A549 (cell line): Measurements from ENCODE around the gene CA7. TPM values are rescaled to one million over a fixed set of nuclear protein-coding genes. Genes with fewer than 3 reads are reported as not detected.

Experiments used
- ATAC-seq, 2 experiments: fragments of 200-7000 bp in 1 of 2; fragments of >200 bp in 1 of 2; cut with Nextera tagmentation in 1 of 2; cut with Tn5 transposase in 1 of 2; 3 replicates each; pipeline versions ENCODE4 v1.8.0 to v1.9.1; 2018 to 2020; ENCODE audit warnings: mild to moderate bottlenecking in 1 of 2, moderate library complexity in 1 of 2
- CTCF ChIA-PET: fragments of 300-600 bp; sonication (Branson Sonifier 250); formaldehyde crosslinking; extraction: SDS; loops from one replicate; lab custom pipeline; 2021; ENCODE audit warnings: antibody characterized with exemption, inconsistent platforms; lab: Yijun Ruan, JAX
- POLR2A ChIA-PET: fragments of 350-600 bp; formaldehyde crosslinking; extraction: SDS; loops from one replicate; lab custom pipeline; 2021; ENCODE audit warnings: antibody characterized with exemption, inconsistent platforms; lab: Yijun Ruan, JAX
- DNase-seq, 2 experiments: peaks; one replicate each; pipeline versions ENCODE4 v3.0.0 to v3.0.0-alpha.2; 2011 to 2016; ENCODE audit warnings: low read depth in 1 of 2, low spot score in 1 of 2
- FAIRE-seq: peaks from 2 replicates; lab custom pipeline; 2011; peaks lifted over from hg19 to GRCh38; lab: Jason Lieb, UNC
- H3K27ac ChIP-seq, 2 experiments: fragments of >200 bp; sonication (Bioruptor Twin); formaldehyde crosslinking; 3 replicates each; pipeline ENCODE4 v1.5.1; 2016 to 2017
- H3K4me1 ChIP-seq: fragments of >200 bp; sonication (Bioruptor Twin); formaldehyde crosslinking; 3 replicates; pipeline ENCODE4 v1.6.1; 2016
- H3K4me2 ChIP-seq: fragments of >200 bp; sonication (Bioruptor Twin); formaldehyde crosslinking; 3 replicates; pipeline ENCODE4 v1.6.1; 2016
- H3K4me3 ChIP-seq: fragments of >200 bp; sonication (Bioruptor Twin); formaldehyde crosslinking; 3 replicates; pipeline ENCODE4 v1.5.1; 2016
- H3K9me3 ChIP-seq: fragments of >200 bp; sonication (Bioruptor Twin); formaldehyde crosslinking; 3 replicates; pipeline ENCODE4 v1.6.1; 2016
- ATOH8 ChIP-seq: fragments of 250-450 bp; sonication (Bioruptor Pico); IDR thresholded peaks from 2 replicates; pipeline ENCODE4 v1.5.0; 2020; ENCODE audit warnings: low read depth, mild to moderate bottlenecking, moderate library complexity
- BHLHE40 ChIP-seq: IDR thresholded peaks from 2 replicates; pipeline ENCODE4 v1.6.1; 2012; ENCODE audit warnings: low read depth, low read length, inconsistent platforms
- CBX8 ChIP-seq: fragments of 200-600 bp; sonication (generic); IDR thresholded peaks from 2 replicates; pipeline ENCODE4 v1.6.1; 2016
- ELK1 ChIP-seq: fragments of 150-350 bp; IDR thresholded peaks from 2 replicates; pipeline ENCODE4 v1.6.1; 2014; ENCODE audit warnings: low read depth, mild to moderate bottlenecking, low read length
- ESRRA ChIP-seq: fragments of 150-350 bp; IDR thresholded peaks from 2 replicates; pipeline ENCODE4 v1.6.1; 2014; ENCODE audit warnings: mild to moderate bottlenecking, low read length, borderline replicate concordance
- FOXS1 ChIP-seq: fragments of 250-450 bp; sonication (Bioruptor Pico); IDR thresholded peaks from 2 replicates; pipeline ENCODE4 v1.5.0; 2020; ENCODE audit warnings: mild to moderate bottlenecking, moderate library complexity
- MAFK ChIP-seq: fragments of 450-650 bp; IDR thresholded peaks from 2 replicates; pipeline ENCODE4 v1.6.1; 2014; ENCODE audit not compliant: partially characterized antibody
- MAZ ChIP-seq: fragments of 150-350 bp; IDR thresholded peaks from 2 replicates; pipeline ENCODE4 v1.6.1; 2014; ENCODE audit warnings: antibody characterized with exemption, low read depth, low read length, borderline replicate concordance
- NPAS2 ChIP-seq: fragments of 250-450 bp; sonication (Bioruptor Pico); IDR thresholded peaks from 2 replicates; pipeline ENCODE4 v1.8.0; 2022; ENCODE audit warnings: mild to moderate bottlenecking, moderate library complexity, borderline replicate concordance
- POLR2AphosphoS2 ChIP-seq: conservative IDR thresholded peaks from 2 replicates; pipeline ENCODE4 v1.6.1; 2012; ENCODE audit warnings: low read length, improper control_type of control experiment, inconsistent platforms
- RAD21 ChIP-seq, 2 experiments: fragments of >200 bp in 1 of 2; sonication (Bioruptor Twin) in 1 of 2; formaldehyde crosslinking in 1 of 2; IDR thresholded peaks in 1 of 2; conservative IDR thresholded peaks in 1 of 2; 2 replicates in 1 of 2; 3 replicates in 1 of 2; pipeline ENCODE4 v1.6.1; 2012 to 2018; ENCODE audit warnings: inconsistent platforms in 1 of 2
- ZFP36 ChIP-seq: fragments of 450-650 bp; IDR thresholded peaks from 2 replicates; pipeline ENCODE4 v1.6.1; 2014; ENCODE audit warnings: borderline replicate concordance; ENCODE audit not compliant: partially characterized antibody
- WGBS: methylation state at CpG from one replicate; pipeline ENCODE4 v1.1.6; 2017; ENCODE audit errors: missing lambda C conversion rate; 5-methylcytosine and 5-hydroxymethylcytosine counted together
- polyA plus RNA-seq, 4 experiments: library from polyadenylated mRNA; depleted of rRNA in 3 of 4; stranded (reverse); fragments of >200 nt; fragmentation: RNase III in 1 of 4; extraction: RNeasy Plus Mini Kit Qiagen cat#74134 plus additional on column Dnase treatment in 1 of 4; gene quantifications; 2 replicates in 3 of 4; 3 replicates in 1 of 4; pipeline ENCODE4 v1.2.3, GENCODE V29; 2011 to 2017
- TF ChIP-seq, protein P1 (sequence below): fragments of 200-600 bp; sonication (generic); IDR thresholded peaks from 2 replicates; pipeline ENCODE4 v1.6.1; 2016; ENCODE audit warnings: antibody characterized with exemption, mild to moderate bottlenecking, moderate library complexity

CA7 gene
- polyA plus RNA-seq, 2 of the 4 experiments (the other 2 are of a cell fraction), result not detected

DNA sequence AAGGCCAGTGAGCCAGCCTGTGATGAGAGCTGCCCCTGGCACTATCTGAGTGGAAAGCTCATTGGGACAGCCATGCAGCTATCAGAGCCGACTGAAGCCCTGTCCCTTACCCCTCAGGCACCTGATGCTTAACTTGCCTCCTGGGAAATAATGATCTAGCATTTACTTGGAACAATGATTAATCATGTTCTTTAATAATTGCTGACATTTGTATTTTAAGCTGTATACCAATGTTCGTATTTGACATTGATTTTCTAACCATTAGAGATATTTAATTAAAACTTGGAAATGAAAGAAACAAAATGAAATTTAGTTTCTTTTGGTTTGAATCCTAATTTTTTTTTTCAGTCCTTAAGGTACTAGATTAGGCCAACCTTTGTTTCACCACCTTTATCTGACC lies 46.6 kb downstream of the CA7 start:
- ChIA-PET CTCF (interaction anchor here (0.6 to 40.8 kb wide), 5 partner anchors 8 to 70 kb away, joined by 3 to 837 read pairs (median 4); partner anchors contain the start of genes CDH16, CES3 and RRAD), POLR2A (interaction anchor here (0.7 kb wide), 1 partner anchor 10 kb away, joined by 4 read pairs; the partner anchor contains the start of gene PDP2)
- H3K27ac ChIP-seq, result no peak overlapping the region
- 86% methylated on average over 2 of the region's 2 CpGs for WGBS
- no peak for FAIRE-seq
- H3K4me2 ChIP-seq, result no peak overlapping the region
- H3K9me3 ChIP-seq, result no peaks in the 10 kb centered on the region
- DNase-seq, result no peak
- H3K4me3 ChIP-seq, result no peak overlapping the region
- H3K4me1 ChIP-seq, result peaks cover 9% of the 10 kb centered on the region; the same call in 1 of the 3 replicates
- no peak for TF ChIP-seq FOXS1 (CRISPR knock-in tag)
- peak; percentile 81 for TF ChIP-seq MAFK
- ATAC-seq, result no peak

GRCh38 chr16:66891360-66891759 lies 47.1 kb downstream of the CA7 start:
- no peak overlapping the region for H3K4me2 ChIP-seq
- FAIRE-seq, result no peak
- no peaks in the 10 kb centered on the region for H3K9me3 ChIP-seq
- POLR2A ChIA-PET, result no interaction called here
- CTCF ChIA-PET, result interaction anchor here (1.2 to 40.8 kb wide), 6 partner anchors 10 to 294 kb away, joined by 3 to 837 read pairs (median 4); partner anchors contain the start of genes CDH16 and RRAD
- H3K4me1 ChIP-seq, result peaks cover 4% of the 10 kb centered on the region; the same call in 1 of the 3 replicates
- no peak for ATAC-seq
- DNase-seq, result no peak
- H3K27ac ChIP-seq, result no peak overlapping the region
- no peak overlapping the region for H3K4me3 ChIP-seq
- WGBS, result 94% methylated on average over 4 of the region's 4 CpGs
- TF ChIP-seq, protein P1, sequence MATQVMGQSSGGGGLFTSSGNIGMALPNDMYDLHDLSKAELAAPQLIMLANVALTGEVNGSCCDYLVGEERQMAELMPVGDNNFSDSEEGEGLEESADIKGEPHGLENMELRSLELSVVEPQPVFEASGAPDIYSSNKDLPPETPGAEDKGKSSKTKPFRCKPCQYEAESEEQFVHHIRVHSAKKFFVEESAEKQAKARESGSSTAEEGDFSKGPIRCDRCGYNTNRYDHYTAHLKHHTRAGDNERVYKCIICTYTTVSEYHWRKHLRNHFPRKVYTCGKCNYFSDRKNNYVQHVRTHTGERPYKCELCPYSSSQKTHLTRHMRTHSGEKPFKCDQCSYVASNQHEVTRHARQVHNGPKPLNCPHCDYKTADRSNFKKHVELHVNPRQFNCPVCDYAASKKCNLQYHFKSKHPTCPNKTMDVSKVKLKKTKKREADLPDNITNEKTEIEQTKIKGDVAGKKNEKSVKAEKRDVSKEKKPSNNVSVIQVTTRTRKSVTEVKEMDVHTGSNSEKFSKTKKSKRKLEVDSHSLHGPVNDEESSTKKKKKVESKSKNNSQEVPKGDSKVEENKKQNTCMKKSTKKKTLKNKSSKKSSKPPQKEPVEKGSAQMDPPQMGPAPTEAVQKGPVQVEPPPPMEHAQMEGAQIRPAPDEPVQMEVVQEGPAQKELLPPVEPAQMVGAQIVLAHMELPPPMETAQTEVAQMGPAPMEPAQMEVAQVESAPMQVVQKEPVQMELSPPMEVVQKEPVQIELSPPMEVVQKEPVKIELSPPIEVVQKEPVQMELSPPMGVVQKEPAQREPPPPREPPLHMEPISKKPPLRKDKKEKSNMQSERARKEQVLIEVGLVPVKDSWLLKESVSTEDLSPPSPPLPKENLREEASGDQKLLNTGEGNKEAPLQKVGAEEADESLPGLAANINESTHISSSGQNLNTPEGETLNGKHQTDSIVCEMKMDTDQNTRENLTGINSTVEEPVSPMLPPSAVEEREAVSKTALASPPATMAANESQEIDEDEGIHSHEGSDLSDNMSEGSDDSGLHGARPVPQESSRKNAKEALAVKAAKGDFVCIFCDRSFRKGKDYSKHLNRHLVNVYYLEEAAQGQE, result no peak
- TF ChIP-seq ESRRA, result no peak
- TF ChIP-seq POLR2AphosphoS2, result no peak
- no peak for TF ChIP-seq NPAS2
- TF ChIP-seq ELK1, result no peak
- TF ChIP-seq ATOH8 (CRISPR knock-in tag), result no peak

DNA sequence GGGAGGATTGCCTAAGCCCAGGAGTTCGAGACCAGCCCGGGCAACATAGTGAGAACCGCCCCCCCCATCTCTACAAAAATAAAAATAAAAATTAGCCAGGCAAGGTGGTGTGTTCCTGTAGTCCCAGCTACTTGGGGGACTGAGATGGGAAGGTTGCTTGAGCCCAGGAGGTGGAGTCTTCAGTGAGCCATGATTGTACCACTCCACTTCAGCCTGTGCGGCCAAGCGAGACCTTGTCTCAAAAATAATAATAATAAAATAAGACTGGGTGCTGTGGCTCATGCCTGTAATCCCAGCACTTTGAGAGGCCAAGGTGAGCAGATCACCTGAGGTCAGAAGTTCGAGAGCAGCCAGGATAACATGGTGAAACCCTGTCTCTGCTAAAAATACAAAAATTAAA lies 47.6 kb downstream of the CA7 start:
- DNase-seq (no peak), FAIRE-seq (no peak), ATAC-seq (no peak)
- H3K4me2 ChIP-seq, result no peak overlapping the region
- ChIA-PET CTCF (interaction anchor here (0.8 to 40.8 kb wide), 8 partner anchors 10 to 293 kb away, joined by 3 to 837 read pairs (median 6); partner anchors contain the start of genes CDH16, NAE1 and RRAD), POLR2A (interaction anchor here (0.6 kb wide), 1 partner anchor 19 kb away, joined by 5 read pairs; no protein-coding TSS in a partner anchor)
- peaks cover 3% of the 10 kb centered on the region; the same call in 1 of the 3 replicates for H3K4me1 ChIP-seq
- TF ChIP-seq ZFP36 (no peak), CBX8 (no peak), BHLHE40 (no peak), MAFK (no peak), MAZ (no peak), RAD21 (conservative IDR thresholded peaks at IDR 0.05 in 1 of 2, IDR thresholded peaks at IDR 0.05 in 1 of 2) (no peak), ELK1 (no peak)
- H3K9me3 ChIP-seq, result no peaks in the 10 kb centered on the region
- 92% methylated on average over 6 of the region's 6 CpGs for WGBS
- H3K4me3 ChIP-seq, result no peak overlapping the region
- no peak overlapping the region for H3K27ac ChIP-seq
